ENCODE measurements around the gene NPR2.

Gene NPR2

GRCh38 chr9:35774907-35775635 is 16.3 kb upstream of the NPR2 start:
- POLR2A ChIA-PET: no interaction called here

GRCh38 chr9:35776018-35776417 is 15.4 kb upstream of the NPR2 start:
- ChIA-PET POLR2A (no interaction called here), CTCF (interaction anchor here (0.7 to 11.6 kb wide), 7 partner anchors 9 to 107 kb away, joined by 3 to 102 read pairs (median 3); no protein-coding TSS in a partner anchor)
- H3K4me3 ChIP-seq (ENCODE audit: low read depth, low read length): no peak overlapping the region
- no peak for TF ChIP-seq CTCF (IDR thresholded peaks at IDR 0.05; ENCODE audit: insufficient read depth, low read length, missing control alignments)
- no peak for DNase-seq (ENCODE audit: low read depth, low spot score)

More at GRCh38 chr9:35774907-35775635, 16.3 kb upstream of the NPR2 start:
- no peak for TF ChIP-seq CTCF (IDR thresholded peaks at IDR 0.05; ENCODE audit: insufficient read depth, low read length, missing control alignments)
- CTCF ChIA-PET: interaction anchor here (0.6 to 11.6 kb wide), 9 partner anchors 9 to 107 kb away, joined by 3 to 102 read pairs (median 3); no protein-coding TSS in a partner anchor
- no peak overlapping the region for H3K4me3 ChIP-seq (ENCODE audit: low read depth, low read length)
- no peak for DNase-seq (ENCODE audit: low read depth, low spot score)

- no peak for TF ChIP-seq CTCF (IDR thresholded peaks at IDR 0.05; ENCODE audit: insufficient read depth, low read length, missing control alignments)
- POLR2A ChIA-PET: interaction anchor here (0.7 kb wide), 1 partner anchor 9 kb away, joined by 3 read pairs; no protein-coding TSS in a partner anchor
- DNase-seq (ENCODE audit: low read depth, low spot score): no peak
- CTCF ChIA-PET: interaction anchor here (0.8 to 11.6 kb wide), 7 partner anchors 8 to 104 kb away, joined by 3 to 102 read pairs (median 3); no protein-coding TSS in a partner anchor
- H3K4me3 ChIP-seq (ENCODE audit: low read depth, low read length): no peak overlapping the region
Observed at GRCh38 chr9:35778496-35778895, 12.9 kb upstream of the NPR2 start.

- no peak for DNase-seq (ENCODE audit: low read depth, low spot score)
- no peak for TF ChIP-seq CTCF (IDR thresholded peaks at IDR 0.05; ENCODE audit: insufficient read depth, low read length, missing control alignments)
- ChIA-PET POLR2A (no interaction called here), CTCF (interaction anchor here (1.0 to 3.2 kb wide), 3 partner anchors 9 to 164 kb away, joined by 3 to 17 read pairs (median 3); no protein-coding TSS in a partner anchor)
- no peak overlapping the region for H3K4me3 ChIP-seq (ENCODE audit: low read depth, low read length)
Observed at GRCh38 chr9:35781066-35781465, 10.3 kb upstream of the NPR2 start.

- no peak overlapping the region for H3K4me3 ChIP-seq (ENCODE audit: low read depth, low read length)
- CTCF ChIA-PET: interaction anchor here (1.4 kb wide), 1 partner anchor 43 kb away, joined by 5 read pairs; no protein-coding TSS in a partner anchor
- no peak for TF ChIP-seq CTCF (IDR thresholded peaks at IDR 0.05; ENCODE audit: insufficient read depth, low read length, missing control alignments)
- POLR2A ChIA-PET: no interaction called here
- no peak for DNase-seq (ENCODE audit: low read depth, low spot score)
Observed at GRCh38 chr9:35783418-35783817, 8.0 kb upstream of the NPR2 start.

- DNase-seq (ENCODE audit: low read depth, low spot score): no peak
- H3K4me3 ChIP-seq (ENCODE audit: low read depth, low read length): no peak overlapping the region
- TF ChIP-seq CTCF (IDR thresholded peaks at IDR 0.05; ENCODE audit: insufficient read depth, low read length, missing control alignments): no peak
- CTCF ChIA-PET: interaction anchor here (0.8 to 8.2 kb wide), 40 partner anchors 8 to 539 kb away, joined by 3 to 201 read pairs (median 7); partner anchors contain the start of genes FAM221B, GBA2, HINT2 and HRCT1
- POLR2A ChIA-PET: interaction anchor here (1.2 kb wide), 1 partner anchor 93 kb away, joined by 3 read pairs; no protein-coding TSS in a partner anchor
Observed at GRCh38 chr9:35789541-35789940, 1.9 kb upstream of the NPR2 start.

Measured in AG04449 (cell line).